Measurements from ENCODE around the gene DUSP12. TPM values are rescaled to one million over a fixed set of nuclear protein-coding genes. Genes with fewer than 3 reads are reported as not detected.

The DUSP12 gene, protein sequence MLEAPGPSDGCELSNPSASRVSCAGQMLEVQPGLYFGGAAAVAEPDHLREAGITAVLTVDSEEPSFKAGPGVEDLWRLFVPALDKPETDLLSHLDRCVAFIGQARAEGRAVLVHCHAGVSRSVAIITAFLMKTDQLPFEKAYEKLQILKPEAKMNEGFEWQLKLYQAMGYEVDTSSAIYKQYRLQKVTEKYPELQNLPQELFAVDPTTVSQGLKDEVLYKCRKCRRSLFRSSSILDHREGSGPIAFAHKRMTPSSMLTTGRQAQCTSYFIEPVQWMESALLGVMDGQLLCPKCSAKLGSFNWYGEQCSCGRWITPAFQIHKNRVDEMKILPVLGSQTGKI
- 31.2 TPM for total RNA-seq

GRCh38 chr1:161749509-161750407, at the start of gene DUSP12:
Gene DUSP12, plus strand, starts transcription at chr1:161749786. Its CDS starts 16 bp downstream, at chr1:161749802.

DNA sequence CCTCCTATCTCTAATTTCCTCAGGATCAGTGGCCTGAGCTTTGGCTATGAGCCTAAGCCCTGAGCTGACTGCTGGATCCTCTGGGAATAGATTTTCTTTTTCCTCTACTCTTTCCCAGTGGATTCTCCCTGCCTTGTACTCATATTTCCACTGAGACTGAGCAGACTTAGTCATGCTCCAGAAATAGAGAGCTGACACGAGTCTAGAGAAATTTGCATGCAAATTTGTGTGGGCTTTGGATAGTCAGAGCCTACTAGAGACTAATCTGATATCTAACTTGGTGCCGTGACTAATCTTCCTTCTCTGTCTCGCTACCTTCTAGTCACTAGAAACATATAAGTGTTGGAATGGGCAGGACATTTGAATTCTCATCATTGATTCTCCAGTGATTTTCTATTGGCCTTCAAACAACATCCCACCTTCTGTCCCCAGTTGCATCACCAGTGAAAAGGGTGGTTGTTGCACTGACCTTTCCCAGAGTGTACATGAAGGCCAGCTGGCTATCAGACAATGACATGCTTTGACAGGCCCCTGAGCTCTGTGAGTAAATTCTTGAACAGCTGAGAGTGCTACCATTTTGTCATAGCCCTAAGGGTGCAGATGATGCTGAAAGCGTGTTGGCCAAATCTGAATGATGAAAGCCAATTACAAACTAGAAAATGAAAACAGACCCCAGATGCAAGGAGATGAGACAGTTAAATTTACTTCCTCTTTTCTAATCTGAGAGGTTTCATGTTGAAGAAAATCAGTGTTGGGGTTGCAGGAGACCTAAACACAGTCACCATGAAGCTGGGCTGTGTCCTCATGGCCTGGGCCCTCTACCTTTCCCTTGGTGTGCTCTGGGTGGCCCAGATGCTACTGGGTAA, 42.9 kb upstream of the DUSP12 start, which contains the start of gene FCRLA:
Gene FCRLA (plus strand): TSS at position 748 of the 866 bp plus-strand sequence. CDS start 36 bp downstream, at position 784.

GRCh38 chr1:161720956-161721737, 28.4 kb upstream of the DUSP12 start, which contains the start of gene FCRLB:
Gene FCRLB, plus strand, starts transcription at chr1:161721544. Its CDS starts 1,129 bp downstream, at chr1:161722673.

GRCh38 chr1:161766102-161766981, 16.8 kb downstream of the DUSP12 start, which contains the start of gene ATF6:
Gene ATF6, plus strand, starts transcription at chr1:161766320. Its CDS starts 41 bp downstream, at chr1:161766361.

Small RNA genes within 50 kb of the gene (small RNA-seq; reads per million reads assigned to genes)
- not detected for gene RN7SL466P (ENCODE audit: low replicate concordance)

Other genes starting within 250 kb of the DUSP12 start
- gene FCGR2A, start 244.3 kb upstream of the DUSP12 start, total RNA-seq, result 35.2 TPM
- gene HSPA6, start 225.2 kb upstream of the DUSP12 start, total RNA-seq, result 26.2 TPM
- 10.7 TPM for gene FCGR3A, start 200.0 kb upstream of the DUSP12 start, total RNA-seq
- gene FCGR3B, start 118.6 kb upstream of the DUSP12 start, total RNA-seq, result 10.3 TPM
- 5.3 TPM for gene FCGR2B, start 86.6 kb upstream of the DUSP12 start, total RNA-seq
- 0.99 TPM for gene FCRLA, start 42.6 kb upstream of the DUSP12 start, total RNA-seq
- 5.0 TPM for gene FCRLB, start 28.2 kb upstream of the DUSP12 start, total RNA-seq
- 32.0 TPM for gene ATF6, start 16.5 kb downstream of the DUSP12 start, total RNA-seq

Data from metanephros (tissue), 2 donors.